22Rv1 (cell line): Measurements from ENCODE around the gene SNED1.

Source experiments
- H3K27ac ChIP-seq: fragments of 450-650 bp; 2 replicates; pipeline ENCODE4 v1.5.1; 2017
- CTCF ChIP-seq: fragments of 450-650 bp; IDR thresholded peaks from 2 replicates; pipeline ENCODE4 v1.5.1; 2017; ENCODE audit warnings: mild to moderate bottlenecking
- ZFX ChIP-seq: fragments of 450-650 bp; IDR thresholded peaks from 2 replicates; pipeline ENCODE4 v1.6.1; 2017; ENCODE audit warnings: antibody characterized with exemption, borderline replicate concordance

SNED1 gene

GRCh38 chr2:241071677-241072111, 73.3 kb downstream of the SNED1 start:
- no peak for TF ChIP-seq CTCF
- no peak for TF ChIP-seq ZFX
- H3K27ac ChIP-seq = peak overlapping the region; percentile 13; the same call in 1 of the 2 replicates

GRCh38 chr2:241072151-241072550, 73.7 kb downstream of the SNED1 start:
- H3K27ac ChIP-seq = peak overlapping the region; percentile 13; the same call in 1 of the 2 replicates
- TF ChIP-seq CTCF = no peak
- no peak for TF ChIP-seq ZFX

GRCh38 chr2:241072553-241073165, 74.2 kb downstream of the SNED1 start:
- TF ChIP-seq CTCF (no peak), ZFX (no peak)
- H3K27ac ChIP-seq = peak overlapping the region; percentile 13; the same call in 1 of the 2 replicates

GRCh38 chr2:241073166-241074064, 75.0 kb downstream of the SNED1 start:
- TF ChIP-seq ZFX (no peak), CTCF (no peak)

GRCh38 chr2:241074065-241074818, 75.8 kb downstream of the SNED1 start:
- peak overlapping the region; percentile 47 for H3K27ac ChIP-seq
- TF ChIP-seq ZFX = no peak
- no peak for TF ChIP-seq CTCF

More at GRCh38 chr2:241073166-241074064, 75.0 kb downstream of the SNED1 start:
- peak overlapping the region; percentile 47 for H3K27ac ChIP-seq

GRCh38 chr2:241074901-241075540, 76.6 kb downstream of the SNED1 start:
- H3K27ac ChIP-seq = peak overlapping the region; percentile 47
- TF ChIP-seq CTCF = no peak
- TF ChIP-seq ZFX = no peak
